NCI-H510A treated with DMSO at 0.1 percent for 48 hours (cell line): ENCODE measurements around the gene KANSL1.

Experiments used
- DNase-seq: peaks from one replicate; lab custom pipeline; 2025; lab: John Stamatoyannopoulos, UW

The KANSL1 gene

GRCh38 chr17:46080118-46081017, 112.9 kb downstream of the KANSL1 start:
- no peak for DNase-seq

- DNase-seq, result no peak
Observed at GRCh38 chr17:46078675-46079074, 114.6 kb downstream of the KANSL1 start.

GRCh38 chr17:46074540-46074939, 118.7 kb downstream of the KANSL1 start:
- DNase-seq, result no peak

- DNase-seq, result no peak
Observed at GRCh38 chr17:46072998-46073397, 120.2 kb downstream of the KANSL1 start.

- no peak for DNase-seq
Observed at GRCh38 chr17:46071796-46072195, 121.4 kb downstream of the KANSL1 start.

- no peak for DNase-seq
Observed at GRCh38 chr17:46064460-46064859, 128.8 kb downstream of the KANSL1 start.

- no peak for DNase-seq
Observed at GRCh38 chr17:46063241-46063640, 130.0 kb downstream of the KANSL1 start.

GRCh38 chr17:46061435-46061834, 131.8 kb downstream of the KANSL1 start:
- peak; percentile 15 for DNase-seq

- DNase-seq, result no peak
Observed at GRCh38 chr17:46060461-46060860, 132.8 kb downstream of the KANSL1 start.

GRCh38 chr17:46059486-46059885, 133.7 kb downstream of the KANSL1 start:
- no peak for DNase-seq

GRCh38 chr17:46057366-46057765, 135.9 kb downstream of the KANSL1 start:
- DNase-seq, result no peak

GRCh38 chr17:46056800-46057304, 136.4 kb downstream of the KANSL1 start:
- no peak for DNase-seq

- no peak for DNase-seq
Observed at GRCh38 chr17:46053911-46054534, 139.2 kb downstream of the KANSL1 start.

- no peak for DNase-seq
Observed at GRCh38 chr17:46049656-46050055, 143.6 kb downstream of the KANSL1 start.

GRCh38 chr17:46047856-46048255, 145.4 kb downstream of the KANSL1 start:
- no peak for DNase-seq

- DNase-seq, result no peak
Observed at GRCh38 chr17:46047398-46047797, 145.8 kb downstream of the KANSL1 start.

GRCh38 chr17:46046957-46047356, 146.3 kb downstream of the KANSL1 start:
- no peak for DNase-seq

GRCh38 chr17:46045639-46046038, 147.6 kb downstream of the KANSL1 start:
- DNase-seq, result peak; percentile 73

- DNase-seq, result no peak
Observed at GRCh38 chr17:46044989-46045388, 148.2 kb downstream of the KANSL1 start.

GRCh38 chr17:46044286-46044928, 148.8 kb downstream of the KANSL1 start:
- peak; percentile 78 for DNase-seq

- DNase-seq, result no peak
Observed at GRCh38 chr17:46043606-46044005, 149.6 kb downstream of the KANSL1 start.

GRCh38 chr17:46042925-46043324, 150.3 kb downstream of the KANSL1 start:
- no peak for DNase-seq

GRCh38 chr17:46042246-46042645, 151.0 kb downstream of the KANSL1 start:
- DNase-seq, result no peak
